DMS53 treated with DMSO at 0.1 percent for 48 hours (cell line): ENCODE data around the gene CNNM2.
"Not testable (repeated sequence)": the region's sequence is repeated elsewhere in the genome, so short reads cannot be mapped to it uniquely, and the experiment has no call there.

Experiments
- DNase-seq: peaks from one replicate; lab custom pipeline; 2025; ENCODE audit not compliant: unreplicated experiment; lab: John Stamatoyannopoulos, UW

Gene CNNM2

DNA sequence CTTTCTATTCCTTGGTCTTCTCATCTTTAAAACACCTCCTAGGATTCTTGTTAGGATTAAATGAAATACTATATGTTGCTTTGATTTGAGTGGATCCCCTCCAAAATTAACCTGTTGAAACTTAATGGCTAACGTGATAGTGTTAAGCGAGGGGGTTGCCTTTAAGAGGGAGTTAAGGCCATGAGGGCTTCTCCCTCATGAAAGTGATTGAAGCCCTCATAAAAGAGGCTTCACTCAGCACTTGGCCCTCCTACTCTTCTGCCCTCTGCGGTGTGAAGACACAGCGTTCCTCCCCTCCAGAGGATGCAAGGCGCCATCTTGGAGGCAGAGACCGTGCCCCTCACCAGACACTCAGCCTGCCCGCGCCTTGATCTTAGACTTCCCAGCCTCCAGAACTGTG lies 46.6 kb downstream of the CNNM2 start:
- no peak for DNase-seq

DNA sequence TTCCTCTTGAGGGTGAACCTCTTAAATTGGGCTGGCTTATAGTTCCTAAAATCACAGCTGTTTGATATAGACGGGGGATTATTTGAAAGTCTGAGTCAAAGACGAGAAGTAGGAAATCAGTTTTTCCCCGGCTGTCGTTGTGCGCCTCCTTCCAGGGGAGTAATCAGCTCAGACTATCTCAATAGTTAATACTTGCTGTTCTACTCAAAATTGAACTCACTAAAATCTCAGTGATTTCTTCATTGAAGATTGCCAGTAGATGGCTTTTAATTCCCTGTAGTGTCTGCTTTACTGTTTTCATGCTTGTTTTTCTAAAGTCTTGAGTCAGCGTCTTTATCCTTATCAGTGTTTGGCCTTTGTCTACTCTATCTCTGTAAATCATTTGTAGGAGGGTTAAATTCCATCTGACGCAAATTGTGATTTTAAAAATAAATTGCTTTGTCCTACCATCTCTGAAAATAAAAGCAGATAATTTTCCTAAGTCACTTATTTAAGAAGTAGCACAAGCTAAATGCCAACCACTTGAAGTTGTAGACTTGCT lies 47.3 kb downstream of the CNNM2 start:
- DNase-seq: no peak

DNA sequence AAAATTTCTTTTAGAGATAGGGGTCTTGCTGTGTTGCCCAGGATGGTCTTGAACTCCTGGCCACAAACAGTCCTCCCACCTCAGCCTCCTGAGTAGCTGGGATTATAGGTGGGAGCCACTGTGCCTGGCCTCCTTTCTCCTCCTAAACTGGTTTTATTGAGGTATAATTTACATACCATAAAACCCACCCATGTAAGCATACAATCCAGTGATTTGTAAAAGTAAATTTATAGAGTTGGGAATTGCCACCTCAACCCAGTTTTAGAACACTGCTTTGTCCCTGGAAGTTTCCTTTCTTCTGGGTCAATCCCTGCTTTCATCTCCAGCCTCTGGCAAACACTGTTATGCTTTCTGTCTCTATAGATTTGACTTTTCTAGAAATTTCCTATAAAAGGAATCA lies 49.0 kb downstream of the CNNM2 start:
- DNase-seq: no peak

- no peak for DNase-seq
Measured at GRCh38 chr10:102970562-102971340, 52.7 kb downstream of the CNNM2 start.

- no peak for DNase-seq
Measured at GRCh38 chr10:102975483-102976379, 57.6 kb downstream of the CNNM2 start.

- not testable (repeated sequence) for DNase-seq
Measured at GRCh38 chr10:102976380-102976726, 58.3 kb downstream of the CNNM2 start.

DNA sequence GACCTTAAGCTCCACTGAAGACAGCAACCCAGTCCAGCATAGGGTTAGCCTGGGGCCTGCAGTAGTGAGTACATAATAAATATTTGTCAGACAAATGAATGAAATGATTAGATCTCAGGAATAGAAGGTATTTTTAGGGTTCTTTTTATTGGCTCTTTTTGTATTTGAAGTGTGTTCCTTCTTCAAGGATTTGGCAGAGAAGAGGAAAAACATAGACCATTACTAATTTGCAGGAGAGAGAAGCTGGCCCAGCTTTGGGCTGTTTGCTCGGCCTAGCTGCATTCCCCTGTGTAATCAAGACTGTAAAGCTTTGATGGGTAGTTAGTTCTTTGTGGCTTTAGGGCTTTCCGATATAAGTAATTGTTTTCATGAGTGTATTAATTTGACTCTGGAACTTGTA lies 64.2 kb downstream of the CNNM2 start:
- DNase-seq: no peak

DNA sequence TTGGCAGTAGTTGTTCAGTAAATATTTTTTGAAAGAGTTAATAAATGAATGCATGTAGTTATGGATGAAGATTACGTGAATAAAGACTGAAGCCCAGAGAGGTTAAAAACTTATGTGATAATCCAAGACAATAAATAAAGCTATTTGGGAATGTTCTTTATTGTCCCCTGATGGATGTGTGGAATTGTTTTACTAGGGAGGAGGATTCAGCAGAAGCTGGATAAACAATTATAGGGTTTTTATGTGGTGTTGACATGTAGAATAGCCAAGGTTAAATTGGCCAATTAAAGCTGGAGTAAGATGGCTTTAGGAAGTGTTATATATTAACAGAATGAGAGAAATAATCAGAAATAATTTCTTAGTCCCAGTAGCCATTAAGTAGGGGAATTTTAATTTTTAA lies 66.0 kb downstream of the CNNM2 start:
- DNase-seq: no peak

DNA sequence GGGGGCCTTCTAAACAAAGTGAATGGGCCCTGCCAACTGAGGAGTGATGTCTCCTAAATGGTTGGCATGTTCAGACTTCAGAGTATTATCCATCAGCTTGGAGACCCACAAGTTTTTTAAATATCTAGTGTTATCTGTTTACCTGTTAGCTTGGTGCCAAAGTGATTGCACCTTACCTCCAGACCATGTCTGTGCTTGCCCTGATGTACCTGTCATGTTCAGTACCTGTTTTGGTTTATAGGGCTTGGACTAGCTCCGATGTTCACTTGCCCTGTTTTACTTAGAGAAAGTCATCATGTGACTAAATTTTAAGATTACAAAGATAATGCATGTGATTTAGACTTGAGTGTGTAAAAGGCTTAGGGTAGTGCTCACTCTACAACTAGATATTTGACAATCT lies 67.7 kb downstream of the CNNM2 start:
- no peak for DNase-seq

DNA sequence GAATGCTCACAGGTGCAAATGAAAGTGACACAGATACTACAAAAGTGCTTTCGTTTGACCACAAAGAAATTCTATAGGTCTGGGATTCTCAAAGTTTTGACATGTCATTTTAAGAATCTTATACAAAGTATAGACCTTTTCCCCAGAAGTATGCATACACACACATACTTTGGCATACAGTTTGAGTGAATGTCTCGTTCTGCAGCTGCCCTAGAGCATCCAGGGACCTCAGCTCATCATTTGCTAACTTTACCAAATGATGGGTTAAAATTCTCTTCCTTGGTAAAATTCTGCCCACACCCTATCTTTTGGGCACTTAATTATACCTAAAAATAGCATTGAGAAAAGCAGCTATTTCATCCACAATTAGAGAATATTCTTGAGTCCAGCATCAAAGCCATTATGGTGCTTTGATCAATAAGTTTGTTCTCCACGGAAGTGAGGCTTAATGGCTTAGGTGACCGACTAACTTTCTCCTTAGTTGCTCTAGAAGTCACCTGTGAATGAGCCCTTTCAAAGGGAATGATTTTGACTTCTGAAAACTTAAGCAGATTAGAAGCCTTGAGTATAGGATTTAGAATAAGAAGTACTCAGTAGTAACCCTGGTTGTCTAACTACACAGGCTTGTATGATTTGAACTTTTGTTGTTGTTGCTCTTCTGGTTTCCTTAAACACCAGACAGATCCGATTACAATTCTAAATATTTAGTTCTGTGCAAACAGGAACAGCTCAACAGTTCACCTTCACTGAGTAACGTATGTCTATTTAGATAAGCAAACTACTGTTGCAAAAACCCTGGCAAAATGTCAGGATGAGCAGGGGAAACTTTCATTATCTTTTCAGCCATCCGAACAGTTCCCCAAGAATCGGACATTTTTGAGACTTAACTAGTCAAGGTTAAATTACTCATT lies 70.6 kb downstream of the CNNM2 start:
- peak; percentile 58 for DNase-seq

DNA sequence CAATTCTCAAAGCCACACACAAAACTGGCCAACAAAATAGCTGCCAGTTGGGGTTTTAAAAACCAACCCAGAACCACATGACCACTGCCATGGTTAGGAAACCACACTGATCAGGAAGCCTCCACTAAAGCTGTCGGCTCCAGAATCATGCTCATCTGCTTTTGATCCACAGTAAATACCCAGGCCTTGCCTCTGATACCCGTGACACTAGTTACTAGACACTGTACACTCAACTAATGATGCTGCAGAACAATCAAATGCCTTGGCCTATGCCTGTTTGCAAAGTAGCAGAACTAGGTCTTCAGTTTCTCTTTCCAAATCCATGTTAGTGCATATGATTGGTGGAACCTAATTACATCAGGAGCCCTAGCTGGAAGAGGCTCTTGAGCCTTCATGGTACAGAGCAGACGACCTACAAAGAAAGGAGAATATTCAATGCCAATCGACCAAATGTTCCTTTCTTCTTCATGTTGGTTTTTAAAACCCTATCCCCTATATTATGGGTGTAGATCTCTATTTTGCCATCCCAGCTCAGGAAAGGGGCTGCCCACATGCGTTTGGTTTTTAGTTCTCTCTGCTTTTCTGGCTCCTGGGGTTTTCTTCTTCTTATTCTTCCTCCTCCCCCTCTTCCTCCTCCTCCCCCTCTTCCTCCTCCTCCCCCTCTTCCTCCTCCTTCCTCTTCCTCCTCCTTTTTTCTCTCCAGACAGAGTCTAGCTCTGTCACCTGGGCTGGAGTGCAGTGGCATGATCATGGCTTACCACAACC lies 76.6 kb downstream of the CNNM2 start:
- no peak for DNase-seq

GRCh38 chr10:102996876-102997275 lies 78.8 kb downstream of the CNNM2 start:
- no peak for DNase-seq

- peak; percentile 71 for DNase-seq
Measured at GRCh38 chr10:102997998-102998397, 79.9 kb downstream of the CNNM2 start.

GRCh38 chr10:102998399-102998907 lies 80.4 kb downstream of the CNNM2 start:
- DNase-seq: no peak

GRCh38 chr10:103000050-103000449 lies 82.0 kb downstream of the CNNM2 start:
- DNase-seq: not testable (repeated sequence)

GRCh38 chr10:103007017-103007416 lies 88.9 kb downstream of the CNNM2 start:
- DNase-seq: no peak

GRCh38 chr10:103013416-103013815 lies 95.3 kb downstream of the CNNM2 start:
- DNase-seq: no peak

GRCh38 chr10:103019425-103019824 lies 101.3 kb downstream of the CNNM2 start:
- no peak for DNase-seq

DNA sequence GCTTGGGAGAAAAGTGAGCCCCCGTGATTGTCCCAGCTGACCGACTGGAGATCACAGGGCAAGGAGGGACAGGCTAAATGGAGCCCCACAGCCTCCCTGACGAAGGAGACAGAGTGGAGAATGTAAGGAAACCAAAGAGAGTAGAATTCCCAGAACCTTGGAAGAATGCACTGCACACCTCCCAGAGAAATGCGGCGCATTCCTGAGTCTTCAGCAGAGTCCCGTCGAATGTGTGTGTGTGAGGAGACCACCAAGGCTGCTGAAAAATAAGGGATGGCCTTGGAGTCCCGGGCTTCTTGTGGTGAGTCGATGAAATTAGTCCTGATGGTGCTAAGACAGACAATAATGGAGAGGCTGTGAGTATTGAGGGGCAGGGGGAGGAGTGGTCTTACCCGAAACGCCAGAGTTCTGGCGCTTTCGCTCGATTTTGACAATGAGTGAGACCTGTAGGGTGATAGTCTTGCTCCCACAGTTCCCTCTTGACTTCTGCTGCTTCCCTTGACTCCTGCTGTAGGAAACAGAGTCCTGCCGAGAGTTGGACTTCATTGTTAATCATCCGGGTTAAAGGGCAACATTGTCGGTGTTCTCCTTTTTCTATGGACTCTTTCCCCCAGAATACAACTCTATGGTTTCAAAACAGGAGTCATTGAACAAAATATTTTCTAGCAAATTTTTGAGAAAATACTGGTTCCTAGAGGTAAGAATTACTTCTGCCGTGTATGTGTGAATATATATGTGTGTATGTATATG lies 103.2 kb downstream of the CNNM2 start:
- DNase-seq: no peak
